ENCODE data around the gene KLF6. TPM values are rescaled to one million over a fixed set of nuclear protein-coding genes. Genes with fewer than 3 reads are reported as not detected.
A peak's percentile ranks its signal among the peaks of the same experiment; 100 is the strongest.

KLF6 gene
- total and polyA plus RNA-seq, 8 donors = 66.0 to 217 (median 112) TPM

- H3K36me3 ChIP-seq = no peaks in the 10 kb centered on the region
- peak overlapping the region; percentile 75 to 87 for H3K27ac ChIP-seq
- no peak overlapping the region for H3K4me3 ChIP-seq
- TF ChIP-seq, protein P1, sequence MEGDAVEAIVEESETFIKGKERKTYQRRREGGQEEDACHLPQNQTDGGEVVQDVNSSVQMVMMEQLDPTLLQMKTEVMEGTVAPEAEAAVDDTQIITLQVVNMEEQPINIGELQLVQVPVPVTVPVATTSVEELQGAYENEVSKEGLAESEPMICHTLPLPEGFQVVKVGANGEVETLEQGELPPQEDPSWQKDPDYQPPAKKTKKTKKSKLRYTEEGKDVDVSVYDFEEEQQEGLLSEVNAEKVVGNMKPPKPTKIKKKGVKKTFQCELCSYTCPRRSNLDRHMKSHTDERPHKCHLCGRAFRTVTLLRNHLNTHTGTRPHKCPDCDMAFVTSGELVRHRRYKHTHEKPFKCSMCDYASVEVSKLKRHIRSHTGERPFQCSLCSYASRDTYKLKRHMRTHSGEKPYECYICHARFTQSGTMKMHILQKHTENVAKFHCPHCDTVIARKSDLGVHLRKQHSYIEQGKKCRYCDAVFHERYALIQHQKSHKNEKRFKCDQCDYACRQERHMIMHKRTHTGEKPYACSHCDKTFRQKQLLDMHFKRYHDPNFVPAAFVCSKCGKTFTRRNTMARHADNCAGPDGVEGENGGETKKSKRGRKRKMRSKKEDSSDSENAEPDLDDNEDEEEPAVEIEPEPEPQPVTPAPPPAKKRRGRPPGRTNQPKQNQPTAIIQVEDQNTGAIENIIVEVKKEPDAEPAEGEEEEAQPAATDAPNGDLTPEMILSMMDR (IDR thresholded peaks at IDR 0.05) = no peak
- no peaks in the 10 kb centered on the region for H3K9me3 ChIP-seq
- peaks cover 25 to 50% of the 10 kb centered on the region in 2 donors for H3K4me1 ChIP-seq
- ATAC-seq (no peak), DNase-seq (no peak)
- no peaks in the 10 kb centered on the region for H3K27me3 ChIP-seq
- intact Hi-C loops (cut with DNase I) = no loop called here
Observed at GRCh38 chr10:3812141-3812540, 27.1 kb upstream of the KLF6 start.

DNA sequence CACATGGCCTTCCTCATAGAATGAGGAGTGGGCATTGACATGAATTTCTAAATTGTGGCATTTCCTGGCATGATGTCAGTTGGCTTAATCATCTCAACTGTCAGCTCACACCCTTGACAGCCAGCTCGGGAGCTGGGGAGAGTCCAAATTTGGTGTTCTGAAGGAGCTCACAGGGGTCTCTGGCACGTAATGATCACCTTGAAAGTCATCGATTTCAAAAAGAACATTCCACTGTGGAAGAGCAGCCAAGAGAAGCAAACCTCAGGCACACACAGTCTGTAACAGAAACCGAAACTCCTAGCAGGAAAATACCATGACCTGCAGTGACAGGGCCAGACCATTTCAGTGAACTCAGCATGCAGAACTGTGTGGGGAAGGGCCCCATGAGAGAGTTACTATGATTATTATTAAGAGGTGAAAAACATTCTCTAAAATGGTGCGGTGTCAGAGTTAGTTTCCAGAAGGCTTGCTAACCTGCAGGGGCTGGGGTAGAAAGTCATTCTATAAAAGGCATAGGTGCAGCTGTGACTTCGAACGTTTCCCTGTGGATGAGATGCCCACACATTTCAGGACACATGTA, 26.4 kb upstream of the KLF6 start:
- Histone ChIP-seq H3K27ac (peak overlapping the region; percentile 75 to 87), H3K36me3 (no peaks in the 10 kb centered on the region), H3K4me3 (no peak overlapping the region), H3K27me3 (no peaks in the 10 kb centered on the region), H3K4me1 (peaks cover 33 to 58% of the 10 kb centered on the region in 2 donors), H3K9me3 (no peaks in the 10 kb centered on the region)
- intact Hi-C loops (cut with DNase I) = no loop called here
- DNase-seq = peak in 1 of 4 donors; percentile 49
- ATAC-seq = peak; percentile 65
- TF ChIP-seq, protein P1 (IDR thresholded peaks at IDR 0.05) = no peak

GRCh38 chr10:3808689-3809199, 23.7 kb upstream of the KLF6 start:
- Histone ChIP-seq H3K27me3 (no peaks in the 10 kb centered on the region), H3K9me3 (no peaks in the 10 kb centered on the region), H3K36me3 (no peaks in the 10 kb centered on the region), H3K4me3 (no peak overlapping the region), H3K27ac (peak overlapping the region in 1 of 2 donors; percentile 93), H3K4me1 (peaks cover 43 to 84% of the 10 kb centered on the region in 2 donors)
- DNase-seq (no peak), ATAC-seq (no peak)
- TF ChIP-seq, protein P1 (IDR thresholded peaks at IDR 0.05) = no peak
- intact Hi-C loops (cut with DNase I) = no loop called here

DNA sequence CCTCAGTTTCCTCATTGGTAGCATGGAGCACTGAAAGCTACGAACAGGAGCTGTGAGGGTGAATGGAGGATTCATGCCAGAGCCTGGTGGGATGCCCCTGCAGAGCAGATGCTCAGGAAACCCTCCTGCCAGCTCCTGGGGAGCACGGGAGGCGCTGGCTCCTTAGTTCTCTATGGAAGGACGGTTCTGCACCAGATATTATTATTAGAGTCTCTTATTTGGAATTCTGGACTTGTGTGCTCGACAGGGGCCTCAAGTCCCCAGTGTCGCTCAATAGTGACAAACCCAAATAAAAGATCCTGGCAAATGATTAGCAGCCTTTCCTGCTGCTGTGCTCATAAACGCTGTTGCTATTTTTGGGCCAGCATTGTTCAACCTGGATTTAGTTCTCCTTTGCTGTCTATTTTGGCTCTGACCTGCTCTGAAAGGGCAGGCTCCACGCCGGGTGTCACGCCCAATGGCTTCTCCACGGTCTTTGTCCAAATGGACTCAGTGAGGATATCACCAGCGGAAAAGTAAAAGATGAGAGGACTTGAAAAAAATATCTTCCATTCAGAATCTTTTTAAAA, 23.0 kb upstream of the KLF6 start:
- ATAC-seq (no peak), DNase-seq (no peak)
- intact Hi-C loops (cut with DNase I) = no loop called here
- Histone ChIP-seq H3K36me3 (no peaks in the 10 kb centered on the region), H3K27ac (peak overlapping the region in 1 of 2 donors; percentile 93), H3K4me1 (peaks cover 43 to 92% of the 10 kb centered on the region in 2 donors), H3K9me3 (no peaks in the 10 kb centered on the region), H3K4me3 (no peak overlapping the region), H3K27me3 (no peaks in the 10 kb centered on the region)
- TF ChIP-seq, protein P1 (IDR thresholded peaks at IDR 0.05) = no peak

GRCh38 chr10:3807211-3807927, 22.4 kb upstream of the KLF6 start:
- no peak for ATAC-seq
- no peak for DNase-seq
- Histone ChIP-seq H3K36me3 (no peaks in the 10 kb centered on the region), H3K27me3 (no peaks in the 10 kb centered on the region), H3K4me3 (no peak overlapping the region), H3K4me1 (peaks cover 43 to 95% of the 10 kb centered on the region in 2 donors), H3K9me3 (no peaks in the 10 kb centered on the region), H3K27ac (peak overlapping the region; percentile 91 to 93)
- TF ChIP-seq, protein P1 (IDR thresholded peaks at IDR 0.05) = no peak
- intact Hi-C loops (cut with DNase I) = no loop called here

Measured in left lung (tissue), 10 donors.